LNCaP clone FGC (cell line): ENCODE measurements around the gene CDC42EP4.

ENCODE experiments used
- DNase-seq: peaks from one replicate; pipeline ENCODE4 v3.0.0-alpha.2; 2011; ENCODE audit warnings: low read depth
- H3K4me3 ChIP-seq: 2 replicates; pipeline ENCODE4 v1.5.1; 2011; ENCODE audit warnings: mild to moderate bottlenecking, low read depth, low read length, control low read depth
- TF ChIP-seq, protein P1 (sequence below): IDR thresholded peaks from 2 replicates; pipeline ENCODE4 v1.5.1; 2012; ENCODE audit warnings: mild to moderate bottlenecking; ENCODE audit not compliant: control insufficient read depth, insufficient read depth; ENCODE audit errors: extremely low read depth

The CDC42EP4 gene

DNA sequence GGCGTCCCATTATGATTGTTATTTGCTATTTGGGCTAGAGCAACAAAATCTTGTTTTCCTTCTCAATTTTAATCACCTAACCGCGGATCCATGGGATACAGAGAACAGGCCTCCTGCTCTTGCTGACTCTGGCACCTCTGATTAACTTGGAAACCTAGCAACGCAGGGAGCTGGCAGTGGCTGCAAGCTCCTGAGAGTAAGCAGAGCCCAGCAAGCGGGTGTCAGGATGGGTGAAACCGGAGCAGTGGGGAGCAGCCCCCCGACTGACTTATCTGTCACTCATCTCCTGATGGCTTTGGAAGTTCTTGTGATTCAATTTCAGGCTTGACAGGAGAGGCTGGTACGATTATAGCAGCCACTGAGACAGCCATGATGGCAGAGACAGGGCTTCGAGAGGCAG, 45.5 kb upstream of the CDC42EP4 start:
- no peak for DNase-seq
- TF ChIP-seq, protein P1, sequence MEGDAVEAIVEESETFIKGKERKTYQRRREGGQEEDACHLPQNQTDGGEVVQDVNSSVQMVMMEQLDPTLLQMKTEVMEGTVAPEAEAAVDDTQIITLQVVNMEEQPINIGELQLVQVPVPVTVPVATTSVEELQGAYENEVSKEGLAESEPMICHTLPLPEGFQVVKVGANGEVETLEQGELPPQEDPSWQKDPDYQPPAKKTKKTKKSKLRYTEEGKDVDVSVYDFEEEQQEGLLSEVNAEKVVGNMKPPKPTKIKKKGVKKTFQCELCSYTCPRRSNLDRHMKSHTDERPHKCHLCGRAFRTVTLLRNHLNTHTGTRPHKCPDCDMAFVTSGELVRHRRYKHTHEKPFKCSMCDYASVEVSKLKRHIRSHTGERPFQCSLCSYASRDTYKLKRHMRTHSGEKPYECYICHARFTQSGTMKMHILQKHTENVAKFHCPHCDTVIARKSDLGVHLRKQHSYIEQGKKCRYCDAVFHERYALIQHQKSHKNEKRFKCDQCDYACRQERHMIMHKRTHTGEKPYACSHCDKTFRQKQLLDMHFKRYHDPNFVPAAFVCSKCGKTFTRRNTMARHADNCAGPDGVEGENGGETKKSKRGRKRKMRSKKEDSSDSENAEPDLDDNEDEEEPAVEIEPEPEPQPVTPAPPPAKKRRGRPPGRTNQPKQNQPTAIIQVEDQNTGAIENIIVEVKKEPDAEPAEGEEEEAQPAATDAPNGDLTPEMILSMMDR: no peak

DNA sequence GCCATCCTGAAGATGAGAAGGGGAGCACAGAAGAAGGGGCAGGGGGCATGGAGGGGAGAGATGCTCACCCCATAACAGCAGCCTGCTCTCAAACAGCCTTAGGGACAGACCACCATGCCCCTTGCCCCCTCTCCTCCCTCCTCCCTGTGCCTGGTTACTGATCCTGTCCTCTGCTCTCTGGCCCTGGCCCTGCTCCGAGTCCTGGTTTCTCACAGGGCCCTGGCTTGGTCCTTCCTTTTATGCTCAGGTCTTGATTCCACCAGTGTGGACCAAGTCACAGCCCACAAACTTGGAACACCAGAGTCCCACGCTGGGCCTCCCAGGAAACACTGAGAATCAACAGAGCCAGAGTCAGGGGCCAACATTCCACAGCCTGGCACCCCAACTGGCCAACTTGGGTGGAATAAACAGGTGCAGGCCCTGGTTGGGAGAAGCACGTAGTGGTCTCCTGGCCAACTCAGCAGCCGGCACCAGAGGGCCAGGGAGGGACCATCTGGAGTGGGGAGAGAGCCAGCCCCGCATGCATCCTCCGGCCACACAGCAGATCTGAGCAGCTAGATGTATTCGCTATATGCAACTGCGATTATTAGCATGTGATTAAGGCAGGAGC, 44.9 kb upstream of the CDC42EP4 start:
- H3K4me3 ChIP-seq: no peak overlapping the region
- no peak for DNase-seq
- TF ChIP-seq, protein P1: no peak

More for the DNA sequence above, 45.5 kb upstream of the CDC42EP4 start:
- H3K4me3 ChIP-seq: no peak overlapping the region

DNA sequence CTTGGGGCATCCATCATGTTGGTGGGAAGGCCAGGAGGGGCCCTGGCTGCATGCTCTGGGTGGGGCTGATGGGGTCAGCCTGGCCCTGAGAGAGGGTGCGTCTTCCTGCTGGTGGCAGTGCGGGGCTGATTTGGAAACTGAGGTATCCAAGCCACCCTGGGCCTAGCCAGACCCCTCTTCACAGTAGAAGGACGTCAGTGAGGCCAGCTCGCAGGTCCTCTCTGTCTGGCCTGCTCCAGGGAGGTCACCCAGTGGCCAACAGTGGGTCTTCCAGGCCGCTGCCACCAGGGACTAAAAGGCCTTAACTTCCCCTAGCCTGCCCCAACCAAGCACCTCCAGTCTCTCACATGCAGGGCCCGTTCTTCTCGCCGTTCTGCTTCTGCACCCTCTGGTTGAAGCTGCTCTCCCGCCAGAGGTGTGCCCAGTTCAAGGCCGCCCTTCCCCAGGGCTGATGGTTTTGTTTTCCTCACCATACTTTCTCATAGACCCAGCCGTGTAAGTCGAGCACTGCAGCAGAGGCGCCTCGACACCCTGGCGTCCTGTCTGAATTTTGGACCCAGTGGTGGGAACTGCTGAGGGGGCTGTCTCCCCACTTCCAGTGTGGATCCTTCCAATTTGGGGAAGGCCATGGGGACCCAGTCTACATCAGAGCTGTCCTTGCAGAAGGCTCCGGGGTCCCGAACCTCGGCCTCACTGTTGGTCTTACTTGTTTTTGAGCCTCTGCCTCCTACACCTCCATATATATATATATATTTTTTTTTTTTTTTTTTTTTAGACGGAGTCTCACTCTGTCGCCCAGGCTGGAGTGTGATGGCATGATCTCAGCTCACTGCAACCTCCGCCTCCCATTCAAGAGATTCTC, 42.9 kb upstream of the CDC42EP4 start:
- TF ChIP-seq, protein P1: no peak
- DNase-seq: no peak
- H3K4me3 ChIP-seq: no peak overlapping the region

DNA sequence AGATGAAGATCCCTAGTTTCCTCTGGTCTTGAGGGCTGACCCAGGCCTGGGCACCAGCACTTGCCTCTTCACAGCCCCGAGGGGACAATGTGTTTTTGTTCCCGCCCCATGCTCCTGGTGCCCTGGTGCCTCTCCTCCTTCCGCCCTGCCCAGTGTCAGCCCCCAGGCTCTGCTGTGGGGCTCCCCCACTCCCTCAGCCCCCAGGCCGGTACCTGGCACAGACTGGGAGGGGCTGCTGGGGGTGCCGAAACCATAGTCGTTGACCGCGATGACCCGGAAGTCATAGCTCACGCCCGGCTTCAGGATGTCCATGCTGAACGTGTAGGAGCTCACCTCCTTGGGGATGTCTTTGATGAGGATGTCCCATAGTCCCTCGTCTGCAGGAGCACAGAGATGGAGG, 40.5 kb upstream of the CDC42EP4 start:
- no peak for DNase-seq
- no peak overlapping the region for H3K4me3 ChIP-seq
- TF ChIP-seq, protein P1: no peak

DNA sequence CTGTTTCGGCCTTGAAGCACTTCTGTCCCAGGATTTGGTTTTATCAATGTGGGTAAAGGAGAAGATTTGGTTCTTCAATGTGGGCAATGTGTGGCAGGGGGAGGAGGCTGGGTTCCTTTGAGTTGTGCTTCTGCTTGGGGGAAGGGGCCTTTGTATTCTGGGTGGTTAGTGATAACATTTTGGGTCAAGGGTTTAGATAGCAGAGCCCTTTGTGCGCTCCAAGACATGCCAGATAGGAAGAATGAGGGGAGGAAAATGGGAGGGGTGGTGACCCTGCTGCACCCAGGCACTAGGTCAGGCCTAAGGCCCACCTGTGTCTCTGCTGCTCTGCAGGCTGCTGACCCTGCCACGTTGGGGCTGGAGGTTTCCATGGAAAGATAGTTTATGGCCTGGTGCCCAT, 40.0 kb upstream of the CDC42EP4 start:
- no peak for DNase-seq

DNA sequence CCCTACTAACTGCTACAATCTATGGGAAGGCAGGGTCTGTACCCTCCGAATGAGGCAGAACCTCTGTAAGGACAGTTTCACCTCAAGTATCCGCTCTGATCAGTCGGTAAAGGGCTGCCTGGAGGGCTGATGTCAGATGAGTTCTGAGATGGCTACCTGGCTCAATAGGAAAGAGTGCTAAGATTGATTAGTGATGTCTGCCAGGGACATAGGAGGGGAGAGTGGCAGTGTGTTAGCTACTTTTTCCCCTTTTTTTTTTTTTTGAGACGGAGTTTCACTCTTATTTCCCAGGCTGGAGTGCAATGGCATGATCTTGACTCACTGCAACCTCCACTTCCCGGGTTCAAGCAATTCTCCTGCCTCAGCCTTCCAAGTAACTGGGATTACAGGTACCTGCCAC, 39.1 kb upstream of the CDC42EP4 start:
- DNase-seq: no peak
- TF ChIP-seq, protein P1: no peak
- H3K4me3 ChIP-seq: no peak overlapping the region

More for the DNA sequence above, 40.0 kb upstream of the CDC42EP4 start:
- no peak overlapping the region for H3K4me3 ChIP-seq
- TF ChIP-seq, protein P1: no peak
